Glomerular visceral epithelial cell (primary cell): ENCODE results near the gene S1PR2.
"Not testable (repeated sequence)": the region's sequence is repeated elsewhere in the genome, so short reads cannot be mapped to it uniquely, and the experiment has no call there.

Source experiments
- DNase-seq: peaks from one replicate; pipeline ENCODE4 v3.0.0-alpha.2; 2016; ENCODE audit errors: extremely low spot score

S1PR2 gene

DNA sequence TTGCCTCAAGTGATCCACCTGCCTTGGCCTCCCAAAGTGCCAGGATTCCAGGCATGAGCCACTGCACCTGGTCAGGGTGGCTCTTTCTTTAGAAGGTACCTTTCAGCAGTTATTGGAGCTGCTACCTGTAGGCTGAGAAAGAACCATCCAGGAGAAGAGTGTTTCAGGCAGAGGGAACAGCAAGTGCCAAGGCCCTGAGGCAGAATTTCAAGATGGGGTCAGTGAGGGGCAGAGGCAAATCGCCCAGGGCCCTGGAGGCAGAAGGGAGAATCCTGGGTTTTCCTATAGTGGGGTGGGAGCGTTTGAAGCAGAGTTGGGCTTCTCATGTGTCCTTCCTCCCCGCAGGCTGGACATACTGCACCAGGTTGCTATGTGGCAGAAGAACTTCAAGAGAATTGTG lies 23.1 kb upstream of the S1PR2 start:
- DNase-seq, result no peak

DNA sequence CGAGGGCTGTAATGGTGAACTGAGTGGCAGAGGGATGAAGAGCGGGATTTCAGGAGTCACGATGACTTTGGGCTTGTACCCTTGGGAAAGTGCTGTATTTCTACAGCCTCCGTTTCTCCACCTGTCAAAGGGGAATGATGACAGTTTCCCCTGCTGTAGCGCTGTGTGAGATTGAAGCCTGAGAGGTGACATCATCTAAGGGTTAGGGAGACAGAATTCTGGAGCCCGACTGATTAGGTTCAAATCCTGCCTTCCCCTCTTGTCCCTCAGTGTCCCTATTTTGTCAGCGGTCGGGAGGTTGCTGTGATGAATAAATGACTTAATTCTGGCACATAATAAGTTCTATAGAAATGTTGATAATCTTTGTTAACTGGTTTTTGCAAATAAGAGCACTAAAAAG lies 21.6 kb upstream of the S1PR2 start:
- DNase-seq, result no peak

DNA sequence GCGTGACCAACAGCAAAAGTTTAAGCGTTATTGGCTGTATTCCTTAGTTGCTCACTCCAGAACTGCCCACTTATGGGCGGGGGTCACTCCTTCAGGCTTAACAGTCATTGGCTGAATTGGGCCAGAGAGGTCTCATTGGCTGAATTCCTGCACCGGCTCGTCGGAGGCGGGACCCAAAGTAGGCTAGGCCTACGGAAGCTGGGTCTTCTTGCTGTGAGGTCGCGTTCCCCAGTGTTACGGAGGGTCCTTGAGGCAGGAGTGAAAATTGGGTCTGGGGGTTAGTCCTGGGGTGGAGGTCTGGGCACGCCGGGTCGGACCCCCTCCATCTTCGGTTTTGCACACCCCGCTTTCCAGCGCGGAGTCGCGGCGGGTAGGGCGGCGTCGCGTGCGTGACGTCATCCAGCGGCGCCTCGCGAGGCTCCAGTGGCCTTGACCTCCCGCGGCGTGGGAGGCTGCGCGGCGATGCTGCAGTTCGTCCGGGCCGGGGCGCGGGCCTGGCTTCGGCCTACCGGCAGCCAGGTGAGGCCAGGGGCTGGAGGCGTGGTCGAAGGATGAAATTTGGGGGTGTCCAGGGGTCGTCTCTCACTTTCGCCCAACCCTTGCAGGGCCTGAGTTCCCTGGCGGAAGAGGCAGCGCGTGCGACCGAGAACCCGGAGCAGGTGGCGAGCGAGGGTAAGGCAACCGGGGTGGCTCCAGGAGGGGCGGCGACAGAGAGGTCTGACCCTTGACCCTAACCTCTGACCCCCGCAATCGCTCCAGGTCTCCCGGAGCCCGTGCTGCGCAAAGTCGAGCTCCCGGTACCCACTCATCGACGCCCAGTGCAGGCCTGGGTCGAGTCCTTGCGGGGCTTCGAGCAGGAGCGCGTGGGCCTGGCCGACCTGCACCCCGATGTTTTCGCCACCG lies 20.9 kb upstream of the S1PR2 start, which contains the start of gene MRPL4:
MRPL4 (plus strand) TSS at position 423 of the 903 bp plus-strand sequence; CDS start at position 463, 40 bp downstream.
- DNase-seq, result peak; percentile 98

DNA sequence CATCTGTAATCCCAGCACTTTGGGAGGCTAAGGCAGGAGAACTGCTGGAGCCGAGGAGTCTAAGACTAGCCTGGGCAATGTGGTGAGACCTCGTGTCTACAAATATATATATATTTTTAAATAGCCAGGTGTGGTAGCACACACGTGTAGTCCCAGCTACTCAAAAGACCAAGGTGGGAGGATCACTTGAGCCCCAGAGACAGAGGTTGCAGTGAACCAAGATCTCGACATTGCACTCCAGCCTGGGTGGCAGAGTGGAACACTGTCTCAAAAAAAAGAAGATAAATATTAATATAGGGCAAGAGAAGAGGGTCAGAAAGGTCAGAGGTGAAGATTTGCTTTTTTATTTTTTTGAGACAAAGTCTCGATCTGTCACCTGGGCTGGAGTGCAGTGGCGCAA lies 15.4 kb upstream of the S1PR2 start:
- no peak for DNase-seq

DNA sequence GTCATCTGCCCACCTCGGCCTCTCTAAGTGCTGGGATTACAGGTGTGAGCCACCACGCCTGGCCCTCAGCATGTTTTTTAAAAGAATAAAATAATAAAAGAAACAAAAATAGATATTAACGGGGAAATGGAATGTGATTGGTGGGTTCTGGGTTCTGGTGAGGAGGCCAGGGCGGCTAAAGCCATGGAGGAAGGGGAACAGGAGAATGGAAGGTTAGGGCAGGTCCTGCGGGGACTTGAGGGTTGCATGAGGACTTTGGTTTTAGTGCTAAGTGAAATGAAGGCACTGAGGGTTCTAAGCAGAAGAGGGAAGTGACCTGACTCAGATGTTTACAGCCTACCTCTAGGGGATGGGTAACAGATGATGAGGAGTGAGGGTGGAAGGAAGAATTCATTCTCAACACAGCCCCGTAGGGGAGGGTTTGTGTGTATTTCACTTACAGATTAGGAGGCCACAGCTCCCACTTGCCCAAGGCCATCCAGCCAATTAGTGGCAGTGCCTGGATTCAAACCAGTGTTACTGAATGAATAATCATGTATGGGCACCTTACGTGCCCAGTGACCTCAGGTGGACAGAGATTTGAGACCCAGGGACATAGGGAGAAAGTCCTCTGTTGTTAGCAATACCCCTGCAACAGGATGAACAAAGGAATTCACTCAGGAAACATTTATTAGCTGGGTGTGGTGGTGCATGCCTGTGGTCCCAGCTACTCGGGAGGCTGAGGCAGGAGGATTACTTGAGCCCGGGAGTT lies 14.2 kb upstream of the S1PR2 start:
- DNase-seq, result no peak

DNA sequence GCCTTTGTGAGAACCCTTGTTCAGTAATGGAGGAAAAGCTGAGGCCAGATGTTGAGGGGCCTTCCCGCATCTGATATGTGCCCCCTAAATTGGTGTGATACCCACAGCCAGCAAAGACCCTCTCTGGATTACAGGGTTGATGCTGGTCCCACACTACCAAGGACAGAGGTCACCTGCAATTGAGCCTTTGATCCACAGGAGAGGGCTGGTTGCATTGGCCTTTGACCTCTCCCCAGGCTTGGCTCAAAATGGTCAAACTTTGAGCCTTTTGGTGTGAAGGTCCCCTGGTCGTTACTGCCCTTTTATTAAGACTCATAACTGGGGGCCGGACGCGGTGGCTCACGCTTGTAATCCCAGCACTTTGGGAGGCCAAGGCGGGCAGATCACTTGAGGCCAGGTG lies 12.5 kb upstream of the S1PR2 start:
- no peak for DNase-seq

DNA sequence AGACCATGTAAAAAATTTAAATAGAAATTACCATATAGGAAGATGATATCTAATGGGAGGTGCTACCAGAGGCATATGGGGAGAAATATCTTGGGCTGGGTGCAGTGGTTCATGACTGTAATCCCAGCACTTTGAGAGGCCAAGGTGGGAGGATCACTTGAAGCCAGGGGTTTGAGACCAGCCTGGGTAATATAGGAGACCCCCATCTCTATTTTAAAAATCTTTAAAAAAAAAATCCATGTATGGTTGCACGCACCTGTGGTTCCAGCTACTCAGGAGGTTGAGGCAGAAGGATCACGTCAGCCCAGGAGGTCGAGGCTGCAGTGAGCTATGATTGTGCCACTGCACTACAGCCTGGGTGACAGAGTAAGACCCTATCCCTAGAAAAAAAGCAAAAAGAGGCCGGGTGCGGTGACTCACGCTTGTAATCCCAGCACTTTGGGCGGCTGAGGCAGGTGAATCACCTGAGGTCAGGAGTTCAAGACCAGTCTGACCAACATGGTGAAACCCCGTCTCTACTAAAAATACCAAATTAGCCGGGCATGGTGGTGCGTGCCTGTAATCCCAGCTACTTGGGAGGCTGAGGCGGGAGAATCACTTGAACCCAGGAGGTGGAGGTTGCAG lies 10.8 kb upstream of the S1PR2 start:
- DNase-seq, result not testable (repeated sequence)

DNA sequence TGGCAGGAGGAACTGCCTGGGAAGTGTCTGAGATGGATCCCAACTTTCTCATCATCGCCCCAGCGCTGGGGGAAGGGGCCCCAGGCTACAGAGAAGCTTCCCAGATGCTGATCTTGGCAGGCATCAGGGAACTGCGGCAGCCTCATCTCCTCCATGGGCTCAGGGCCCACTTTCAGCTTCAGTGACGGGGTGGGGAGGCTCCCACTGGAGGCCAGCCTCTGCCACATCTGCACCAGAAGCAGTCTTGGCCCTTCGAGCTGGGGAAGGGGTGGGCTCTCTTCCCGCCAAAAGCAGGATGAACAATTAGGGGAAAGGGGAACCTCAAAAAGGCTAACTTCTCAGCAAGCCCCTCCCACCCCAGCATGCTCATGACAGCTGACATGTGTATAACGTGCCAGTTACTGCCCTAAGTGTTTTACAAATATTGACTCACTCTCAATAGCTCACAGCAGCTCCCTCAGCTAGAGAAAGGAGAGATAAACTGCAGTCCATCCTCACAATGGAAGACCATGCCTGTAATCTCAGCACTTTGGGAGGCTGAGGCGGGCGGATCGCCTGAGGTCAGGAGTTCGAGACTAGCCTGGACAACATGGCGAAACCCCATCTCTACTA lies 7.1 kb upstream of the S1PR2 start:
- no peak for DNase-seq

DNA sequence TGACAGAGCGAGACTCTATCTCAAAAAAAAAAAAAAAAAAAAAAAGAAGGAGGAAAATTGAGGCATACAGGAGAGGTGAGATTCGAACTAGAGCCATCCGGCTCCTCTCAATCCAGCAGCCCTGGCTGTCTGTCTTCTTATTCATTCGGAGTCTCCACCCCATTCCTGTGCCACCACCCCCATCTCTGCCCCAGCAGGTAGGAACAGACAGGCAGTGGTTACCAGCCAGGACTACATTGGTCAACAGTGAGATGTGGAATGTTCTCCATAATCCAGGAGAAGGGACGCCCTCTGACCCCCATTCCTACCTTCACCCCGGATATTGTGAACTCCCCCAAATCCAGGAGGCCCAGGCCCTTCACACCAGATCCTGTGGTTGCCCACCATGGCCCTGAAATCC lies 6.6 kb upstream of the S1PR2 start:
- DNase-seq, result no peak

DNA sequence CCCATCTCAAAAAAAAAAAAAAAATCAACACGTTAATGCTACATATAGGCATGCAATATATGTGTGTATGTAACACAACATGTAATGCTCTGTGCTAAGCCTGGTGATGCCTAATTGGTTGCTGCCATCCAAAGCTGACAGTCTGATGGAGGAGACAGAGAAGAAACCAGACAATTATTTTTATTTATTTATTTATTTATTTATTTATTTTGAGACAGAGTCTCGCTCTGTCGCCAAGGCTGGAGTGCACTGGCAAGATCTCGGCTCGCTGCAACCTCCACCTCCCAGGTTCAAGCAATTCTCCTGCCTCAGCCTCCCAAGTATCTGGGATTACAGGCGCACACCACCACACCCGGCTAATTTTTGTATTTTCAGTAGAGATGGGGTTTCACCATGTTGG lies 4.3 kb upstream of the S1PR2 start:
- DNase-seq, result not testable (repeated sequence)

DNA sequence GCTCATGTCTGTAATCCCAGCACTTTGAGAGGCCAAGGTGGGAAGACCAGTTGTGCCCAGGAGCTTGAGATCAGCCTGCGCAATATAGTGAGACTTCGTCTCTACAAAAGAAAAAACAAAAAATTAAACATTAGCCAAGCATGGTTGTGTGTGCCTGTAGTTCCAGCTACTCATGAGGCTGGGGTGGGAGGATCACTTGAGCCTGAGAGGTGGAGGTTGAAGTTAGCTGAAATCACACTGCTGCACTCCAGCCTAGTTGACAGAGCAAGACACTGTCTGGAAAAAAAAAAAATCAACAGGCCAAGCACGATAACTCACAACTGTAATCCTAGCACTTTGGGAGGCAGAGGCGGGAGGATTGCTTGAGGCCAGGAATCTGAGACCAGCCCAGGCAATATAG lies 3.9 kb upstream of the S1PR2 start:
- no peak for DNase-seq

DNA sequence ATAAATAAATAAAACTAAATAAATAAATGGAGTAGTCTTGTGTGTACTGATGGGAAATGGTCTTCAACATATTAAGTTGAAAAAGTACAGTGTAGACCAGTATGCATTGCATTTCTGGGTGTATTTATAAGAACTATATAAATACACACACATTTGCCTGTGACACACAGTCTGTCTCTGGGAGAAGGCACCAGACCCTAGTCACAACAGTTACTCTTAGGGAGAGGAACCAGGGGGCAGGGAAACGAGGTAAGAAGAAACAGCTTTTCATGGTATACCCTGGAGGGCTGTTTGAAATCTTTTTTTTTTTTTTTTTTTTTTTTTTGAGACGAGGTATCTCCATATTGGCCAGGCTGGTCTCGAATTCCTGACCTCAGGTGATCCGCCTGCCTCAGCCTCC lies 2.8 kb upstream of the S1PR2 start:
- no peak for DNase-seq

DNA sequence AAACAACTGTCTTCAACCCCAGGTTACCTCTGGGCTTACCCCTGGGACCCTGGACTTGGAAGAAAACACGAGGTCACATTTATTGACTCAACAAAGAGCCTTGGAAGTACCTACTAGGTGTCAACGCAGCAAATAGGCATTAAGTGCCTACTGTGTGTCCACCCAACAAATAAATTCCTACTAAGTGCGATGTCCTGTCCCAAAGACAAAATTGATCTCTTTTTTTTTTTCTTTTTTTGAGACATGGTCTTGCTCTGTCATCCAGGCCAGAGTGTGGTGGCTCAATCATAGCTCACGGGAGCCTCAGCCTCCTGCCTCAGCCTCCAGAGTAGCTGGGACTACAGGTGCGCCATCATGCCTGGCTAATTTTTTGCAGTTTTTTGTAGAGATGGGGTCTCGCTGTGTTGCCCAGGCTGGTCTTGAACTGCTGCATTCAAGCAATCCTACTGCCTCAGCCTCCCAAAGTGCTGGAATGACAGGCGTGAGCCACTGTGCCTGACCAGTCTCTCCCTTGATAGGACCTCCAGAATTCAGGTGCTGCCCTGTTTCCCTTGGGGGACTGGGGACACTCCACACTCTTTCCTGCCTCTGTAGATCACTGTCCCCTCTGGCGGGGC lies 589 bp upstream of the S1PR2 start:
- DNase-seq, result no peak

DNA sequence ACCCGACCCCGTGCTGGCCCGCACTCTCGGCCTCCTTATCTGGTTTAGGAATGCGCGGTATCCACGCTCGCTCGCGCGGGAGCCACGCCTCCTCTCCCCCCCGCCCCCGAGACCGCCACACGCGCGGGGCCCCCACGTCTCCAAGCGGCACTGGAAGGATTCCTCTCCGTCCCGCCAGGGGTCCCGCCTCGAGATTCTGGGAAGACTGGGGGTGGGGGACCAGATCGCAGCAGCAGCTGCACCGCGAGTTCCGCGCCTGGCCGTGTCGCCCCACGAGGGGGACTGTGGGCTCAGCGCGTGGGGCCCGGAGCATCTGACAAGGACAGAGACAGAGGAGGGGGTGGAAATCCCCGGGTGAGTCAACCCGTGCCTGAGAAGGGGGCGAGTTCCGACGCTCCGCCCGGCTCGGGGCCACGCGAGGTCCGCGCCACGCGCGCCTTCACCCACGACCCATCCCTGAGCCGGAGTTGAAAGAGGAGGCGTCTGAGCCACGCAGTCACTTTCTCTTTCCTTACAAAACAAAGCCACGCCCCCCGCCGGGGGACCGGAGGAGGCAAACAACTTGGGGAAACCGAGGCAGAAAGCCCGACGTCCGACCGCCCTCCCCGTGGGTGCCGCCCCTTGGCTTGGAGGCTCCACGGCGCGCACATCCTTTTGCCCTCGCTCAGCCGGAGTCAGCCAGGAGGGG lies 814 bp downstream of the S1PR2 start:
- no peak for DNase-seq

DNA sequence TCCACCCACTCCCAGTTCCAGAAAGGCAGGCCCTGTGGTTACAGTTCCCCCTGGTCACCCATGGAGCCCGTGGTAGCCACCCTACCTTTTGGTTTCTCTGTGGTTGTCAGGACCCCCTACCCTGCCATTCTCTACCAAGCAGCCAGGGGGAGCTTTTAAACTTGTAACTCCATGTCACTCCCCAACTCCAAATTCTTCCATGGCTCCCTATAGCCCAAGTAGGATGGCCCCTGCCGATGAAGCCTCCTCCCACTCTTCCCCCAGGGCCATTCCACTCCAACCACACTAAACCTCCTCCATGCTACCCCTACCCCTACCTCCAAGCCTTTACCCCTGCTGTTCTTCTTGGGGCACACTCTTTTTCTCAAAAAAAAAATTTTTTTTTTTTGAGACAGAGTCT lies 2.2 kb downstream of the S1PR2 start:
- DNase-seq, result no peak

DNA sequence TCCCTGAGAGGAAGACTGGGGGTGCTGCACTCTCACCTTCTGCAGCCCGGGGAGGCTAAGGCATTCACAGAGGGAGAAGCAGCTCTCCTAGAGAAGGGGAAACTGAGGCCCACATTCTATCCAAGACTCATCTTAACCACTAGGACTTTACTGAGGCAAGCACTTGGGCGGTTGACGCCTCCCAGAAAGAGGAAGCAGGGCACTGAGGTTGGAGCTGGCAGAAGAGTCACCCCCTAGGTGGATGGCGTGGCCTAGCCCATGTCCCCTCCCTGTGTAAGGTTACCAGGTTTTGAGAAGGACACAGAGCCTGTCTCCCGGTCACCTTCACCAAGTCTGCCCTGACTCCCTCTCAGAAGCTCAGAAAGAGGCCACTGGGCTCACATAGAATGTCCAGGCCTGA lies 2.7 kb downstream of the S1PR2 start:
- DNase-seq, result no peak

DNA sequence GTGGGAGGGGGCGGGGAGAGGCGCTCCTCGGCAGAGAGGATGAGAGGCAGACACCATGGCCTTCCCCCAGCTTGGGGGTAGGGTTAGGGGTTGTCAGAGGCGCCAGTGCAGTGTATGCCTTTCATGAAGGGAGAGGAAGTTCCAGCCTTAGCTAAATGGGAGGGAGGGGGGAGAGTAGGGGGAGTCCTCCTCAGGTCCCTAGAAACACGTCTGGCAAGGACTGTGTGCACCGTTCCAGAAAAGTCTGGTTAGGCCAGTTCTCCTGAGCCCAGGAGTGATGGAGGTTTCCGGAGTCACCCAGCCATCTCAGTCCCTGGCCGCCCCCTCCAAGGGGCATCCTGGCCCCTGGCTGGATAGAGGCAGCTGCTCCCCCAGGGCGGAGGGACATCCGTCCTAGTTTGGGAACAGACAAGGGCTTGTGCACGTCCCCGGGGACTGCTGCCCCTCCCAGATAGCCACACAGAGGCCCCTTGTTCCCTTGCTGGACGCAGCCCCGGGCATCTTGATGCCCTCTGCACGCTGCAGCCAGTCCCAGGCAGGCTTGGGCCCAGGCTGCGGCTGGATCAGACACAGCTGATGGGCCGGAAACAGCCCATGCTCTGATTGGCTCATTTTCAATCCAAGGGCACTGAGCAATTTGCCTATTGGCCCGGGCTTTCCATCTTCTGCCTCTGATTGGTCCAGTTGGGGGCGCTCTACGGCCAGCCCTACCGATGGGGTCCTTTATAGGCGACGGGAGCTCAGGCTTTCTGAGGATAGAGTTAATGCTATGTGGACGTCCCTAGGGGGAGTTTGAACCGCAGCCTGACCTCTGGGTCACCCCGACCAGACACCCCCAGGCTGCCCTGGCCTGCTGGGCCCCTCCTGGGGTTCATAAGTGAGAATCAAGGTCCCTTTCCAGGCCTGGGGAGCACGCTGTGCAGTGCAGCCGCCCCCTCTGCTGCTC lies 3.8 kb downstream of the S1PR2 start:
- DNase-seq, result no peak

DNA sequence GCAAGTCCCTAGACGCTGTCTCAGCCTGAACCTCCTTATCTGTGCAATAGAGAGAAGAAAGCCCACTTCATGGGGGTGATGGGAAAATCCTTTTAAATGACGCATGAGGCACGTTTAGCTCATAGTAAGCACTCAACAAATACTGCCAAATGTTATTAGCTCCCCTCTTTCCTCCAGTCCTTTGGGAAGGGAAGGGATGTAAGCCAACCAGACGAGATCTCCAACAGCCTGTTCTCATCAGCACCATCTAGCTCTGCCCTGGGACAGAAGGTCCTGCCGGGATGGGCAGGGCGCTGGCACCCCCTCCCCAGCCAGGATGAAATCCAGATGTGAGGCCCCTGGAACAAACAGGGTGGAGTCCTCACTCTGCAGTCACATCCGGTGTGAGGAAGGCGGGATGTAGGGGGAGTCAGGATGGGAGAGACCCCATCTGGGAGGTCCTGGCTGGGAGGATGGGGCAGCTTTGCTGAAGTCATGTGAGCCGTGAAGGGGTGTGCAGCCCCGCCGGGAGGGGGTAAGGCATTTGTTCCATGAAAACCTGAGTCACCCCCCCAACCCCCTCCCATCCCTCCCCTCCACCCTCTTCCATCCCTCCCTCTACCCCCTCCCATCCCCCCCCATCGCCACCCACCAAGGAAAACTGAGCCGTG lies 4.6 kb downstream of the S1PR2 start:
- DNase-seq, result no peak

DNA sequence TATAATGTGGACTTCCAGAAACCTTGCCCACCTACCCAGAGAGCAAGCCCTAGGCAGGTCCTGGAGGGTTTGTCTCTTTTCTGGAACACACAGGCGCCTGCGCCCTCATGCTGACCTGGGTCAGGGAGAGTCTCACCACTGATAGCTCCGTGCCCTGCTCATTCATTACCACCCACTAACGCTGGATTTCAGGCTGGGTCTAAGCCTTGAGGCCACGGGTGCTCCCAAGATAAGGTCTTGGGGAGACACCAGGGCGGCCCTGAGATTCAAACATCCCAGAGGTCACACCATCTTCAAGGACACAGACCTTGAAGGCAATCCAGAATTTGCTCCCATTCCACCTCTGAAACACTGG lies 5.1 kb downstream of the S1PR2 start:
- no peak for DNase-seq

DNA sequence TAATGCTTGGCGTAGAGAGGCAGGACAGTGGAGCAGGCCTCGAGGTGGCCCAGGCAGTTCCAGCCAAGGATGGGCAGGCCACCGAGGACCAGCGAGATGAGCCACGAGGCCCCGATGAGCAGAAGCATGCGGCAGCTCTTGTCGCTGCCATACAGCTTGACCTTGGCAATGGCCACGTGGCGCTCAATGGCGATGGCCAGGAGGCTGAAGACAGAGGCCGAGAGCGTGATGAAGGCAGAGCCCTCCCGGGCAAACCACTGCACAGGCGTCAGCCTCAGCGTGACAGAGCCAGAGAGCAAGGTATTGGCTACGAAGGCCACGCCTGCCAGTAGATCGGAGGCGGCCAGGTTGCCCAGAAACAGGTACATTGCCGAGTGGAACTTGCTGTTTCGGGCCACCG lies 6.8 kb downstream of the S1PR2 start:
- DNase-seq, result no peak
